Placental pericyte (primary cell): ENCODE results near the gene C7orf33. TPM values are rescaled to one million over a fixed set of nuclear protein-coding genes. Genes with fewer than 3 reads are reported as not detected.

Experiments used
- total RNA-seq: library from RNA; depleted of rRNA; stranded (reverse); fragments of >200 nt; gene quantifications from 2 replicates; pipeline ENCODE4 v1.2.3, GENCODE V29; 2012

Gene C7orf33, protein sequence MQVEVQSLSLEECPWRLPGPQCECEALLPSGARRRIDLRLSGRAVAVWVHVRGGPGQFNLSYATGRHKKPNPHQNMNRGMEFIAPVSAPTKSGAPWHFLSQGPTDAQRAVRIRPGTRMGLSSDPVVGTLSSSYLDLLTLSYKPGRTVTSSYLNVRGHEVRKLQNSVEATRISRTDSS
- not detected in 2 replicates for total RNA-seq

GRCh38 chr7:148590471-148590870 is at the start of gene C7orf33:
TSS of gene C7orf33 (plus strand) at chr7:148590766. CDS start at chr7:148590926, 160 bp downstream.

Other genes with a start within 250 kb of the C7orf33 start
- 41.1 and 54.3 TPM in 2 replicates for gene CUL1, start 108.1 kb downstream of the C7orf33 start, total RNA-seq